Measurements from ENCODE around the gene STX1B.
A peak's percentile ranks its signal among the peaks of the same experiment; 100 is the strongest.

- TF ChIP-seq CTCF (IDR thresholded peaks at IDR 0.05) (no peak), POLR2A (IDR thresholded peaks at IDR 0.05) (peak; percentile 45 to 87)
Measured at GRCh38 chr16:30948667-30949649, 61.5 kb downstream of the STX1B start, which contains the start of gene ORAI3.
